Measurements from ENCODE around the gene BEST1.

DNA sequence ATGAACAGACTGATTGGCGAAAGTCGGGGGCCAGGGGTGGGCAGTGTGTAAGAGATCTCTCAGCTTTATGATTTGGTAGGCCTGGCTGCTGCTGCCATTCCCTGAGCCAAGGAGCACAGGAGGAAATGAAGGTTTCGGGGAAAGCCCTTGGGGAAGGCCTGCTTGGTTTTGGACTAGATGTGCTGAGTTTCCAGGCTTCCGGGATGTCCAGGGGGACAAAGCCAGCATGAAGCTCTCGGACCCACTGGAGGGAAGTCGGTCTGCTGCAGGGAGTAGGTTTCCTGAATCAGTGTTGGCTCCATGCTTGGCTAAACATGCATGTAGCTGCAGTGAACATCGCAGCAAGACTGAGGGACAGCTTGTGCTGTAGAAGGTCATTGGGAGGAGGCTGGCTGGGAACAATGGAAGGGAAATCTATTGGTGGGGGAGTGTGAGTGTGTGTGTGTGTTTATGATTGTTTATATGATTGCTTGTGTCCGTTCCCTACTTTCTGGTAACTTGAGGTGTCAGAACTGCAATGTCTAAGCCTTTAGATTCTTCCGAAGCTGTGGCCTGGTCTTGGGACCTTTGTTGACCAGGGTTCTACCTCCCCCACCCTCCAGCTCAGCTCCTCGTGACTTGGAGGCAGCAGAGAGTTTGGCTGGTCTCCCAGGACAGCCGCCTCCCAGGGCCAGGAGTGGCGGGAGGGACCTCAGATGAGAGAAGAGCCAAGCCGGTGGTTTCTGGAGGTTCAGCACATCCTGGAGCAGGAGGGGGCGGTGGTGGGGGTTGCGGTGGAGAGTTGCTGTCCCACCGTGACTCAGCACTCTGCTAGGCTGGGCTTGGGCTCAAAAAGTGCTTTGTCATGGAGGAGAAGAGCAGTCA lies 21.3 kb downstream of the BEST1 start:
- TF ChIP-seq EZH2phosphoT487 (IDR thresholded peaks at IDR 0.05; ENCODE audit: insufficient read depth, low read depth) (no peak), EZH2 (IDR thresholded peaks at IDR 0.05; ENCODE audit: insufficient read depth, poor library complexity, severe bottlenecking) (no peak)

Measured in GM23248 (cell line).